Kidney capillary endothelial cell (primary cell): ENCODE results near the gene RSAD1.

Experiments
- DNase-seq: peaks from one replicate; pipeline ENCODE4 v3.0.0-alpha.2; 2018; ENCODE audit warnings: low spot score

RSAD1 gene

DNA sequence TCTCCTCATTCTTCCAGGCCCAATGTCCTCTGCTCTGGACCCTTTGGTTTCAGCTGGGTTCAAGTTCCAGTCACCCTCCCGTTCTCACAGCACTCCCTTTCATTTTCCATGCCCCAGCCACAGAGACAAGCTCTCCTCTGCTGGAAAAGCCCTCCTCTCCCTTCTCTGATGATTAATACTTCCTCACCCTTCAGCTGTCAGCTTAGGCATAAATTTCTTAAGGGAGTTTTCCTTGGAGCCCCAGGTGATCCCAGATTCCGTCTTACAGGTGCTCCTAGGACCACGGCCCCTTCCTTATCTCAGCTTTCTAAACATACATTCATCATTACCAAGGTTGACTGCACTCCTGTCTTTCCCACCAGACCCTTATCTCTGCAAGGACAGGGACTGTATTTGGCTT lies 20.4 kb upstream of the RSAD1 start:
- no peak for DNase-seq

DNA sequence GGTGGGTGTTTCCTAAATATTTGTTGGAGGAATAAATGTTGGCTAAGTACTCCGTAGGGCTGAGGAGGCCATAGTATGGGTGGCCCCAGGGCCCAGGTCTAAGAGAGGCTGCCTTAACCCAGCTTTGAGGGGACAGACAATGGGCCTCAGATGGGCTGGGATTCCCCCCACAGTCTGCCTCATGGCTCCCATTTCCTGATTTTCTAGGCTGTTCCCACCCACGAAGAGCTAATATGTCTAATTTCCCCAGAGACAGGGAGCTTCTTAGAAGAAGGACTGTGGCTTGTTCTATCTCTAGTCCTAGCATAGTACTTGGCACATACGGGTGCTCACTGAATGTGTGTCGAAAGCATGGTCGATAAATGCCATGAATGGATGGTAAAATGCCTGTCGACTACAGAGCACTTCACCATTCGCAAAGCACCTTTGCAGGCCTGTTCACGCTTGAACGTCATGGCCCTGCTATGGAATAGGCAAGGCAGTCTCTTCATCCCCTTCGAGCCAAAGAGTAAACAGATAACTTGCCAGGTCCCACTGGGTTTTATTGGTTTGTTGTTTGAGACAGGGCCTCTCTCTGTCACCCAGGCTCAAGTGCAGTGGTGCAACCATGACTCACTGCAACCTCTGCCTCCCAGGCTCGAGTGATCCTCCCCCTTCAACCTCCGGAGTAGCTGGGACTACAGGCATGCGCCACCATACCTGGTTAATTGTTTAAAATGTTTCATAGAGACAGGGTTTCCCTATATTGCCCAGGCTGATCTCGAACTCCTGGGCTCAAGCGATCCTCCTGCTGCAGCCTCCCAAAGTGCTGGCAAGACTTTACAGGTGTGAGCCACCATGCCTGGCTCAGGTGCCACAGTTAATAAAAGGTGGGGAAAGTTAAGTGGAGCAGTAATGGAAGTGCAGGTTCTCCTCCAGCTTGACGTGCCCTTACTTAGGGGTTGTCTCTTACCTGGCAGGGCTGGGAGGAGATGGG lies 19.7 kb upstream of the RSAD1 start:
- no peak for DNase-seq

DNA sequence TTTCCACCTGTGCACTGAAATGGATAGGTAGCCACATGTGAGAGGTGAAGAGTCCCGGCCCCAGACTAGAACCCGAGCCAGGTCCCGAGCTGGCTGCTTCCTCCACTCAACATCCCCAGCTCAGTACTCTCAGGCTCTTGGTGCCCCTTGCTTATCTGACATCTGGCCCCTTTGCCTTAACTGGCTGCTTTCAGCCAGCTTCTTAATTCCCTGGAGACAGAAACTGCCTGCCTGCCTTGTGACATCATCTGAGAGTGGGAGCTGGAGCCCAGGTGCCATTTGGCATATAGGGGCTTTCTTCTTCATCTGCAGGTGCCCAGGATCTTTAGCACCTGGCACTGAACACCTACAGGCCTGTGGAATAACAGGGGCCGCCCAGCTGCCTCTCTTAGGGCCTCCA lies 18.9 kb upstream of the RSAD1 start:
- DNase-seq, result no peak

DNA sequence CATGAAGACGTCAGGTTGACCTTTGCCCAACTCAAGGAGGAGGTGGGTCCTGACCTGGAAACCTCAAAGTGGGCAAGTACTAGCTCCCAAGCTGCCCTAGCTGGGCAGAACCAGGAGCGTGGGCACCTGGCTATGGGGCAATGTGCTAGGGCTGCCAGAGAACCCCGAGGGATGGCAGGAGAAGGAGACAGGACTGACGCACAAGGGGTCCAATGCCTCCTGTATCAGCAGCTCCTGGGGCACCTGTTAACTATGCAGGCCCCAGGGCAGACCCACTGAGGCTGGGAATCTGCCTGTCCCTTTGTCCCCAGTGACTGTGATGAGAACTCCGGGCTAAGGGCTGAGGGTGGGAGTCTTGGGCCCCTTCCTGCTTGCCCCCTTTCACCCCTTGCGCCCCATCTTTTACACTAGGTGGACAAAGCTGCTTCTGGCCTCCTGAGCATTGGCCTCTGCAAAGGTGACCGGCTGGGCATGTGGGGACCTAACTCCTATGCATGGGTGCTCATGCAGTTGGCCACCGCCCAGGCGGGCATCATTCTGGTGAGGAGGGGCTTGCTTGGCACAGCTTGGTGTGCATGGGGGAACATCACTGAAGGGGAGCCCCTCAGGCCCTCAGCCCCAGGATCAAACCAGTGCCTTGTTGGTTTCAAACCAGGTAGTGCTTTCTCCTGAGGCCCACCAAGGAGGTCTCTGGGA lies 17.7 kb upstream of the RSAD1 start:
- DNase-seq, result no peak

DNA sequence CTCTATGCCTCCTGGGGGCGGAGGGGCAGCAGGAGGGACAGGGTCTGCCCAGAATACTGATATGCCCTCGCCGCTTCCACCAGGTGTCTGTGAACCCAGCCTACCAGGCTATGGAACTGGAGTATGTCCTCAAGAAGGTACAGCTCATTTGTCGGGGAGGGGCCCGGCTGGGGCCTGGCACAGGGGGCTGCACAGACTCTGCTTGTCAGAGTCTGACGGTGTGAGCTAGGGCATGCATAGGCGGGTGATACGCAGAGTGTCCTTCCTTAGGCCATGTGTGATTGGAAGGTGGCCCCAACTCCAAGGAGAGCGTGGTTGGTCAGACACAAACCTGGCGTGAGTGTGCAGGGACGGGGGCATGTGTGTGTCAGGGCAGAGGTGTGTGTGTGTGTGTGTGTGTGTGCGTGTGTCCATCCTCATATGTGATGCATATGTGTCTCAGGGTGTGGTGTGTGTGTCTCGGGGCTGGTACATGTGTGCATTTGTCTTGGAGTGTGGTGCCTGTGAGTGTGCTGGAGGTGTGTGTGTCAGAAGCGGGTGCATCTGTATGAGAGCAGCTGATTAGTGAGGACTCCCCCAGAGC lies 17.0 kb upstream of the RSAD1 start:
- DNase-seq, result no peak

DNA sequence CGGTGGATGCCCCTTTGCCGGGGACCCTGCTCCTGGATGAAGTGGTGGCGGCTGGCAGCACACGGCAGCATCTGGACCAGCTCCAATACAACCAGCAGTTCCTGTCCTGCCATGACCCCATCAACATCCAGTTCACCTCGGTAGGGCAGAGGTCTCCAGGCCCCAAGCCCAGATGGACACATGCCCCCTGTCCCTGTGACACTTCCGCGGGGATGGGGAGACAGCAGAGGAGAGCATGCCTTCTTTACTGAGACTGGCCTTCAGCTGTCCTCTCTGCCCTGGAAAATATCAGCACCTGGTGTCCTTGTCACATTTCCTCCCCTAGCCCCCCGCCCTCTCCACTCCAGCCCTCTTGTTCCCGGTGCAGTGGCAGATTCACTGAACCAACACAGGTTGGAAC lies 16.2 kb upstream of the RSAD1 start:
- no peak for DNase-seq

DNA sequence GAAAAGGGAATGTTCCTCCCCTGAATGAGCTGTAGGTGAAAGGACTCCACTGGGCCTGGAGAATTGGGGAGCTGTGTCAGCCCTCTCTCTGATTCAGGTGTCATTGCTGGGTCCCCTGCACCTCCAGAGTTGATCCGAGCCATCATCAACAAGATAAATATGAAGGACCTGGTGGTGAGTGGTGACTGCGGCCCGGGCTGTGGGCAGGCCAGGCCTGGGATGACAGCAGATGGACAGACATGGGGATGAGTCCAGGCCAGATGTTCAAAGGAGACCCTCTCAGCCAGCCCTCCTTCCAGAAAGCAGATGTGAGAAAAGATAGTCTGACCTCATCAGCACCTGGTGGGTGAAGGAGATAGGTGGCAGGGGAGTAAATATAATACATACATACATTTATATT lies 14.5 kb upstream of the RSAD1 start:
- no peak for DNase-seq

DNA sequence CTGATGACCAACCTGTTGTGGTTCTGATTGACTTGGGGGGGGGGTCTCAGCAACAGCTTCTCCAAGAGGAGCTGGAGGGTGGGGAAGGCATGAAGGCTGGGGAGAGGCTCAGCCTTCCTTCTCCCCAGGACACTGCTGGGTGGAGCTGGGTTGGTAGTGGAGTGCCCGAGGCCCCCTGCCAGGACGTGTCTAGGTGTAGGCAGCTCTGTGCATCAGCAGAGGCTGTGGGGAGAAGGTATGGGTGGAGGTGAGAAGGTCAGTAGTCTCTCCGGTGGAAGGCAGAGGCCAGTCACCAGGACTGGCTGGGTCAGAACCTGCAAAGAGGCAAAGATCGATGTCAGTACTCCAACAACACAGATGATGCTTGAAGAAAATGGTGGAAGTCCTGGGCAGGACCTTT lies 13.9 kb upstream of the RSAD1 start:
- DNase-seq, result no peak

DNA sequence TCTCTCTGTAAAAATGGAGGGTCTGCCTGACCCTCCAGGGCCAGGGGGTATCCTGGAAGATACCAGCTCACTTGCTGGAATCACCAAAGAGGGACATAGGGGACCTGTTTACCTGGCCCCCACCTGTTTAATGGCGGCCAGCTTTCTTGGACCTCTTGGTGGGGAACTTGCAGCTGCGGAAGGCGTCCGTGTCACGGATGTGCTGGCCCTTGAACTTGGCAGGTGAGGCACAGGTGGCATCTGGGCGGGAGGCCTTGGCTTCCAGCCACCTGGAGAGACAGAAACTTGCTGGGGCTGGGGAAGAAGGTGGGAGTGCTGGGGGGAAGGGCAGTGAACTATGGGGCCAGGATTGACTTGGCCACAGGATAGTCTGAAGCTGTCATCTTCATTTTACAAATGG lies 13.5 kb upstream of the RSAD1 start:
- DNase-seq, result no peak

DNA sequence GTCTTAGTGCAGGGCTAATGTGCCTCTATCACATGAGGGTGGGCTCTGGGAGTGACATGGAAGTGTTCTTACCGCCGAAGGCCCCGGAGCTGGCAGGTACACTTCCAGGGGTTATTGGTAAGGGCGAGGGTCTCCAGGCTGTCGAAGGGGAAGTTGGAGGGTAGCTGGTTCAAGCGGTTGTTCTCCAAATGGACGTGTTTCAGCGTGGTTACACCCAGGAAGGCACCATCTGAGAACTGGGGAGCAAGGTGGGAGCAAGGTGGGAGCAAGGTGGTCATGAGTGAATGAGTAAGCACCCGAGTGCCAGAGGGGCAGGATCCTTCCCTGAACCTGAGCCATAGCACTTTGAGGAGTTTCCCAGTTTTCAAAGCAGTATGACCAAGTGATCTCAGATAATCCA lies 13.0 kb upstream of the RSAD1 start:
- DNase-seq, result no peak

DNA sequence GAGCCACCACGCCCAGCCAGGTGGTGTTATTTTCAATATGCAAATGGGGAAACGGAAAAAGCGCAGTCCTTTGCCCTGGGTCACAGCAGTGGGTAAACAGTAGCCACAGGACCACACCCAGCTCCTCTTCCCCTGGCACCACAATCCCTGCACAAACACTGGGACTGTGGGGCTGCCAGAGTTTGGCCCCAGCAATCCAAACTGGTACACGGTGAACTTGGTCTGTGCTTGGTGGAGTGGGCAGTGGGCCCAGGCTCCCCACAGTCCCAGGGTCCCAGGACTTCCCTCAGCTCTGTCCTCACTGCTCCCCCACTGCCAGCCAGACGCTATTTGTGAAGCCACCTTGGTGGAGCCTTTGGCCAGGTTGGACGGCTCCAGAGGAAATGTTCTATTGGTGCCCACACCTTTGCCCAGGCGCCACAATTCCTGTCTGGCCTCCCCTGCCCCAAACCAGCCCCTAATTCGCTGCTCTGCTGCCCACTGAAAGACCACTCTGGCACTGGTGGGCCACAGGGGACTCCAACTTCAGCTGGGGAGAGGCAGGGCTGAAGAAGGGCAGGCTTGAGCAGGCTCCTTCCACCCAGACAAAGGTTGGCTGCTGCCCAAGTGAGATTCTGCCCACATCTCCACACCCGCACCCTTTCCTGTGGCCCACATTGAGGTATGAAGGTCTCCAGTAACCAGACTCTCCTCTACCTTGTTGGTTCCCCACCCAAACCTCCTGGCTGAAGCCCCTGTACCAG lies 12.1 kb upstream of the RSAD1 start:
- DNase-seq, result no peak

DNA sequence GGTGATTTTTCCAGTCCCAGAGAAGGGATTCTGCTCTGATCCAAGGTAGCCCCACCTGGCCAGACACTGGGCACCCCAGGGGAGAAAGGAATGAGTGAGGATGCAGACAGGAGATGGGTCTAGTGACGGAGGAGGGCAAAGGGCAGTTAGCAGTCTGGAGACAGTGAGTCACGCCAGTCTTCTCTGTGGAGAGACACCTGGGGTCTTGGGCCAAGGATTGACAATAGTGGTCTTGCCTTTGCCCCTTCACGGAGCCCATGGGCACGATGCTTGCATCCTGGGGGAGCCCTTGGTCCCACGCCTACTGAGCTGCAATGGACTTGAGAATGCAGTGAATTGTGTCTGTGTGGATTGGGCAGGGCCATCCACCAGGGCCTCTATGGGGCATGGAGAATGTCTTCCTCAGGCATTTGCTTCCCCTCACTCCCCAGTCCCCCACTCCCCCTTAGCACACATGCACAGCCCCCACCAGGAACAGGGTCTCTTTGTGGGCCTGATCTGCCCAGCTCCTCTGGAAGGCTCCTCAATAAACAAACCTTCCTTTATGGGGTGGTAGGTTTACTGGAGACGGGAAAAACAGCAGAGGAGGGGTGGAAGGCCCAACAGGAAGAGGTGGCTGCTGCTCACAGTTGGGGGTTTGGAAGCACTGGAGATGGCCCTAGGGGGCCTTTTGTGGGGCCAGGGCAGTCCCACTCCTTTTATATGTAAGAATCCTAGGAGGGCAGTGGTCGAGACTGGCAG lies 11.4 kb upstream of the RSAD1 start:
- DNase-seq, result no peak

DNA sequence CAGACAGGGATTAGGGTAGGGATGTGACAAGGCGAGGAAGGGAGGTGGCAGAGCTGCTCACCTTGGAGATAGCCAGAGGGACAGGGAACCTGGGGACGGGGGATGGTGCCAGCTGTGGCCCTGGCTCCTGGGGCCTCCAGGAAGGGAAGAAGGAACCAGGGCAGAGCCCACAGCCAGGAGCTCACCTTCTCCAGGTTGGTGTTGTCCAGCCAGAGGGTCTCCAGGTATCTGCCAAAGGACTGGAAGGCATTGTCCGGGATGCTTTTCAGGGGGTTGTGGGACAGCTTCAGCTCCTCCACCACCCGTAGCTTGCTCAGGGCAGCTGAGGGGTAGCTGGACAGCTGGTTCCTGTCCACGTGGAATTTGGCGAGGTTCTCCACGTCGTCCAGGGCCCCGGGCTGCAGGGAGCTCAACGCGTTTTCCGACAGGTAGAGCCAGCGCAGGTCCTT lies 10.8 kb upstream of the RSAD1 start:
- no peak for DNase-seq

DNA sequence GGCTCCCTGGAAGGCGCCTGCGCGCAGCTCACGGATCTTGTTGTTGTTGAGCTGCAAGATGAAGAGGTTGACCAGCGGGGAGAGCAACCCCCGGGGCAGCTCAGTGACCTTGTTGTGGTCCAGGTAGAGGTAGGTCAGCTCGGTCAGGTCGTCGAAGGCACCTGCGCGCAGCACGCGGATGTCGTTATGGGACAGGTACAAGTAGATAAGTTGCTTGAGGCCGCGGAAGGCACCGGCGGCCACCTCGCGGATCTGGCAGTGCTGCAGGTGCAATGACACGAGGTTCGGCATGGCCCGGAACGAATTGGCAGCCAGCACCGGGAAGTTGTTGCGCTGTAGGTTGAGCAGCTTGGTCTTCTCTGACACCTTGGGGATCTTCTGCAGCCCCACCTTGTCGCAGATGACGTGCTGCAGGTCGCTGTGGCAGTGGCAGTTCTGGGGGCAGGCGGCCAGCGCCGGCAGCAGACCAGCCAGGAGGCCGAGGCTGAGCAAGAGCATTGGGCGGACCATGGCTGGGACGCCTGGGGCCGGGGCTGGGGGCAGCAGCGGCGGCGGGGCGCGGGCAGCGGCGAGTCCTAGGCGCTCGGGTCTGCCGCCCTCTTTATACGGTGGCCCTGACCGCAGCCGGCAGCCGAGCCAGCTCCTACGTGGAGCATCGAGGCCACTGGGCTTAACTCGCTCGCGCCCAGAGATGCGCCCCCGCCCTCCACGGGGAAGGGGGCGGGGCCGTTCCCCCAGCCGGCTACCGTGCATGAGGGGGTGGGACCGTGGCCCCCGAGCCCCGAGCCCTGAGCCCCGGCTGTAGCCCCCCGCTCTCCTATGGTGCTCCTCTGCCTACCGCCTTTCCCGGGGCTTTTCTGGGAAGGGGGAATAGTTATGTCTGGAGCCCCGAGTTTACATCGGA lies 10.1 kb upstream of the RSAD1 start, which contains the start of gene CHAD:
TSS of gene CHAD (minus strand) at position 577 of the 904 bp plus-strand sequence. CDS start at position 510, 67 bp downstream.
- DNase-seq, result no peak

DNA sequence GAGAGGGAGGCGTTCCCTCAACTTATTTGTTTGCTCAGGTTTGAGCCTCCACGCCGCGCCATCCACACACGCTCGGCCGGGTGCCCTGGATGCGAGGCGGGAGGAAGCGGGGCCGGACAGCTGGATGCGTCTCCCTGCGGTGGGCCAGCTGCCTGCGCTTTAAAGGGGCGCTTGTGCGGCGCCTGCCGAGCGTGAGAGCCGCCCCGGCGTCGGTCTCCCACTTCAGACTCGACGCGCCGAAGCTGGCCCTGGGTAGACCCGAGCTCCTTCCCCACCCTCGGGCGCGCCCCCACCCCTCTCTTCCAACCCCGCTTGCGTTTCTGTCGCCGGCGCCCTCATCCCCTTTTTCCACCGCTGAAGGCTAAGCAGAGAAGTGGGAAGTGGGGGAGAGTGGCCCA lies 9.5 kb upstream of the RSAD1 start:
- DNase-seq, result no peak

DNA sequence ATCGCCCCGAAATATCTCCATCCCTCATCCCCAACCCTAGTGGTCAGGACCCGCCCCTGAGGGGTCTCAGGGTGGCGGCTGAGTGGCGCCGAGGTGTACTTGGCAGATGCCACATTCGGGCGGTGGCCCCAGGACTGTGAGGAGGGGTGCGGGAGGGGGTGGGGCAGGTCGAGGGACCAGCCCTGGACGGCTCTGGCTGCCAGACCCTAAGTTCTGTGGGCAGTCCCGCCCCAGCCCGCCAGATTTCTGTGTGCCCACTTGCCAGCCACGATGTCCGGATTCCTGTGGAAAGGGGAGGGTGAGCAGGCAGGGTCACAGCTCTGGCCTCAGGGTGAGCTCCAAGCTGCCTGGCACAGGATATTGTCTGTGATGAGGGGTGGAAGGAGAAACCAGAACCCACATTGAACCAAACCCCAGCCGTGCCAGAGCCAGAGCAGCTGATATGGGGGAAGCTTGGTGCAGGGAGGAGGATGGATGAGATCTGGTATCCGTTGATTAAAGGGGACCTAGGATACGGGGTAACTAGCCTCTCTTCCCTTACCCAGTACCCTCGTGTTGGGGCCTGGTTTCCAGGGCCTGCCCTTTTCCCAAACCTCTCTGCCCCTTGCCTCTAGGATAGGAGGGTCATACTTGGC lies 8.9 kb upstream of the RSAD1 start:
- no peak for DNase-seq

DNA sequence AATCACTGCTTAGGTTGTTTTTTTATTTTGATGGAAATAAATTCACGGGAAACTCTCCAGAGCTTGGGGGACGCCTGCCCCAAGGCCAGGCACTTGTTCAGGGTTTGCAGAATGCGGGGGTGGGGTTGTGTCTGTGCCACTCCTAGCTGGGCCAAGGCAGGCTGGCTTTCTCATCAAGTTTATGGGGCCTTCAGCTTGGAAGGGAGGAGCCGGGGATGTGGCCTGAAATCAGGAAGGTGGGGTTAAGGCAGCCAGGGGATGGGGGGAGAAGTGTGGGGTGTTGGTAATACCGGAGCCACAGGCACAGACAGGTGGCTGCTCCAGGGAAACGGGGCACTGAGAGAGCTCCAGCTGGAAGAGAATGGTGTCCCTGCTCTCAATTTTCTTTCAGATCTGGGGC lies 8.2 kb upstream of the RSAD1 start:
- no peak for DNase-seq

DNA sequence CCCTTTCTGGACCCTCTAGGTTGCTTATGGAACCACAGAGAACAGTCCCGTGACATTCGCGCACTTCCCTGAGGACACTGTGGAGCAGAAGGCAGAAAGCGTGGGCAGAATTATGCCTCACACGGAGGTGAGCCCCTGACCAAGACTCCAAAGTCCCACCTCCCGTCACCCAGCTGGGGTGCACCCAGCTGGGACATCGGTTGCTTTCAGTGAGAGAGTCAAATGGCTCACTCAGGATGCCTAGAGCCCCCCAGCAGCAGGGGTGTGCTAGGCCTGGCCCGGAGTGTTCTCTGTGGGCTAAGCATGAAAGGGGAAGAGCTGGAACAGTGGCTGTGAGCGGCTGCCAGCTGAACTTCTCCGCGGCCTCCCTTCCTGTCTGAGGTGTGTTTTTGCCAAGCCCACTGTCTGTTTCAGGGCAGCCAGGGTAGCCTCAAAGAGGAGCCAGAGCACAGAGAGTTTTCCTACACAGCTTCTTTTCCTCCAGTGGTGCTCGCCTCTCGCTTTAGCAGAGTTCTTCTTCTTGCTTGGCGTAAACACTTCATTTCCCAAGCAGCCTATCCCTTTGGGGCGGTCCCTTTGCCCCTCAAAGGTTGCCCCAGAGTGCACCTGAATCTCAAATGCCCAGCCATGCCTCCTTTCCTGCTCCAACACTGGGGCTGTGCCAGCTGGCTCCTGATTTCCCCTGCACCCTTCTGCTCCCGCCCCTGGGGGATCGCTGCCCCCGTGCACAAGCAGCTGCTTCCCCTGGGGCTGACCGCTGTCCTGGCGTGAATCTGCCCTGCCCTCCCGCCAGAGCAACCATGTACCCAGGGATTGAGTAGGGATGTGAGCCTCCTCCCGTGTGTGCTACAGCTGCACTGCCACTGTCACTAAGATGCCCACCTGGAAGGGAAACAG lies 7.4 kb upstream of the RSAD1 start:
- no peak for DNase-seq

DNA sequence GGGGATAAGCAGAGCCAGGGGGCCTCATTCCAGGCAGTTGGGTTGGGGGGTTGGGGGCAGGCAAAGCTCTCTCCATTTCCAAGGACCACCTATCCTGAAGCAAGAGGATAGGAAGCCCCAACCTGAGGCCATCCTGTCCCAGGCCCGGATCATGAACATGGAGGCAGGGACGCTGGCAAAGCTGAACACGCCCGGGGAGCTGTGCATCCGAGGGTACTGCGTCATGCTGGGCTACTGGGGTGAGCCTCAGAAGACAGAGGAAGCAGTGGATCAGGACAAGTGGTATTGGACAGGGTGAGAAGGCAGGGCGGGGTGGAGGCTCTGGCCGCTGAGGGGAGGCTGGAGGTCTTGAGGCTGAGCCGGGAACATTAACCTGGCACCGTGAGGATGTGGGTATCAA lies 6.4 kb upstream of the RSAD1 start:
- no peak for DNase-seq
